Panc1 (cell line): Measurements from ENCODE around the gene E2F8. TPM values are rescaled to one million over a fixed set of nuclear protein-coding genes. Genes with fewer than 3 reads are reported as not detected.

Source experiments
- ATAC-seq: fragments of 200-7000 bp; cut with Tn5 transposase; 2 replicates; pipeline ENCODE4 v1.9.1; 2020; ENCODE audit warnings: mild to moderate bottlenecking, moderate library complexity
- Bru-seq: library from RNA; stranded (reverse); fragments of 400-500 nt; gene quantifications from one replicate; lab custom pipeline; 2021; lab: Mats Ljungman, UMichigan
- BruChase-seq, 2 experiments: library from RNA; stranded (reverse); fragments of 400-500 nt; gene quantifications; one replicate each; lab custom pipeline; 2021; lab: Mats Ljungman, UMichigan
- BruUV-seq: library from RNA; stranded (reverse); fragments of 400-500 nt; replicated peaks from 2 replicates; lab custom pipeline; 2021; lab: Mats Ljungman, UMichigan
- CTCF ChIA-PET: fragments of 300-600 bp; sonication (Branson Sonifier 250); formaldehyde crosslinking; loops from one replicate; lab custom pipeline; 2022; ENCODE audit warnings: antibody characterized with exemption; lab: Charles Lee
- POLR2A ChIA-PET: fragments of 300-600 bp; sonication (Branson Sonifier 250); formaldehyde crosslinking; loops from one replicate; lab custom pipeline; 2022; ENCODE audit warnings: antibody characterized with exemption; lab: Charles Lee
- DNase-seq: peaks from one replicate; pipeline ENCODE4 v3.0.0-alpha.2; 2010; ENCODE audit warnings: low read depth, low spot score
- H3K27ac ChIP-seq: 2 replicates; pipeline ENCODE4 v1.5.1; 2011; ENCODE audit warnings: mild to moderate bottlenecking, low read length, inconsistent platforms
- H3K27me3 ChIP-seq: fragments of 200-500 bp; sonication (Bioruptor generic); 2 replicates; pipeline ENCODE4 v1.6.0; 2014; ENCODE audit warnings: low read length, inconsistent platforms; ENCODE audit not compliant: control insufficient read depth, insufficient read depth
- H3K36me3 ChIP-seq: fragments of 200-500 bp; sonication (Bioruptor generic); 2 replicates; pipeline ENCODE4 v1.5.1; 2014; ENCODE audit warnings: inconsistent platforms, mild to moderate bottlenecking, low read length, moderate library complexity; ENCODE audit not compliant: control insufficient read depth, insufficient read depth
- H3K4me1 ChIP-seq: 2 replicates; pipeline ENCODE4 v1.5.1; 2011; ENCODE audit warnings: inconsistent platforms, mild to moderate bottlenecking, low read length, moderate library complexity; ENCODE audit not compliant: control insufficient read depth, insufficient read depth
- H3K4me3 ChIP-seq, 2 experiments: 2 replicates each; pipeline ENCODE4 v1.5.1; 2011 to 2012; ENCODE audit warnings: low read depth in 2 of 2, low read length in 2 of 2, mild to moderate bottlenecking in 2 of 2, inconsistent platforms in 1 of 2, moderate library complexity in 1 of 2
- H3K9me3 ChIP-seq: fragments of 200-500 bp; sonication (Bioruptor generic); 2 replicates; pipeline ENCODE4 v1.5.1; 2014; ENCODE audit warnings: low read depth, mild to moderate bottlenecking, inconsistent platforms, low read length, moderate library complexity; ENCODE audit not compliant: control insufficient read depth, insufficient read depth
- CTCF ChIP-seq: fragments of 450-650 bp; IDR thresholded peaks from 2 replicates; pipeline ENCODE4 v1.5.1; 2017; ENCODE audit warnings: mild to moderate bottlenecking
- POLR2AphosphoS5 ChIP-seq: IDR thresholded peaks from 2 replicates; pipeline ENCODE4 v1.6.1; 2012; ENCODE audit warnings: mild to moderate bottlenecking, low read depth, low read length, moderate library complexity
- REST ChIP-seq, 2 experiments: IDR thresholded peaks; 2 replicates each; pipeline ENCODE4 v1.6.1; 2011 to 2012; ENCODE audit warnings: low read depth in 2 of 2, control low read depth in 1 of 2, low read length in 1 of 2, mild to moderate bottlenecking in 1 of 2, moderate library complexity in 1 of 2; ENCODE audit not compliant: insufficient read depth in 1 of 2
- SIN3A ChIP-seq: IDR thresholded peaks from 2 replicates; pipeline ENCODE4 v1.6.1; 2012; ENCODE audit warnings: low read depth, mild to moderate bottlenecking, low read length, moderate library complexity, borderline replicate concordance; ENCODE audit not compliant: insufficient read depth
- TCF7L2 ChIP-seq: IDR thresholded peaks from 2 replicates; pipeline ENCODE4 v1.6.1; 2011; ENCODE audit warnings: mild to moderate bottlenecking, low read depth, low read length, inconsistent platforms
- in situ Hi-C: cut with HindIII; loops from 2 replicates; pipeline ENCODE4 v1.10.0; 2016; ENCODE audit warnings: low sequenced_read_pairs, low pct_unique_long_range_greater_than_20kb
- intact Hi-C: fragments of 100-400 bp; cut with micrococcal nuclease; formaldehyde crosslinking; loops from one replicate; pipeline ENCODE4 v1.10.0; 2022; ENCODE audit not compliant: unreplicated experiment
- long read RNA-seq: library from polyadenylated mRNA; unstranded; transcript quantifications from one replicate; pipeline ENCODE4 v2.0.0, GENCODE V29; 2021; ENCODE audit not compliant: unreplicated experiment
- polyA plus RNA-seq: library from polyadenylated mRNA; unstranded; fragments of >200 nt; gene quantifications from one replicate; pipeline ENCODE4 v1.2.1, GENCODE V29; 2012; ENCODE audit warnings: missing spikeins; ENCODE audit not compliant: insufficient read length
- total RNA-seq: library from RNA; stranded (reverse); gene quantifications from one replicate; pipeline ENCODE4 v1.2.1, GENCODE V29; 2021; ENCODE audit not compliant: unreplicated experiment

The E2F8 gene
- 14.2 TPM for total RNA-seq
- polyA plus RNA-seq, result 3.2 TPM
- percentile 81 among the genes with signal in this experiment for Bru-seq, nascent RNA
- percentile 83 among the genes with signal in this experiment for BruChase-seq, experiment 1, labeled RNA remaining after a 2-hour chase
- percentile 61 among the genes with signal in this experiment for BruChase-seq, experiment 2, labeled RNA remaining after a 6-hour chase
- long read RNA-seq, transcript E2F8-201 (13 exons, 3,240 nt), result major isoform, 5 of 15 reads
- long read RNA-seq, partial matches to known transcripts, result 7 of 15 reads
- long read RNA-seq, other reads (novel, unspliced or antisense), result 1 of 15 reads

GRCh38 chr11:19240420-19241259 is at the start of gene E2F8:
E2F8 (minus strand) TSS chr11:19240945; CDS start chr11:19240121, 824 bp downstream.
- intact Hi-C loops (no loop called here), in situ Hi-C loops (no loop called here)
- H3K27ac ChIP-seq, result peak within 1 kb of the TSS; percentile 85
- TSS peak; percentile 91 for BruUV-seq
- TF ChIP-seq SIN3A, result peak; percentile 79; the same call in 1 of the 2 replicates
- peak; percentile 42; the same call in 1 of the 2 replicates for TF ChIP-seq POLR2AphosphoS5
- TF ChIP-seq CTCF, result no peak
- DNase-seq (peak; percentile 74), ATAC-seq (peak; percentile 97)
- H3K4me3 ChIP-seq, result peak within 1 kb of the TSS; percentile 70 to 97
- no peaks in the 10 kb centered on the region for H3K9me3 ChIP-seq
- H3K4me1 ChIP-seq, result peaks cover 17% of the 10 kb centered on the region
- H3K27me3 ChIP-seq, result no peaks in the 10 kb centered on the region
- CTCF ChIA-PET, result no interaction called here
- H3K36me3 ChIP-seq, result peaks cover 11% of the 10 kb centered on the region
- POLR2A ChIA-PET, result interaction anchor here (0.7 kb wide), 1 partner anchor 475 kb away, joined by 3 read pairs; no protein-coding TSS in a partner anchor

GRCh38 chr11:19290356-19290755 is 49.6 kb upstream of the E2F8 start:
- H3K9me3 ChIP-seq, result no peaks in the 10 kb centered on the region
- ATAC-seq, result no peak
- CTCF ChIA-PET, result no interaction called here
- H3K27ac ChIP-seq, result no peak overlapping the region
- 0 out of 2 replicates have a peak, but pooled peaks cover 3% of the 10 kb centered on the region for H3K27me3 ChIP-seq
- no peaks in the 10 kb centered on the region for H3K4me1 ChIP-seq
- POLR2A ChIA-PET, result no interaction called here
- TF ChIP-seq SIN3A (no peak), REST (IDR thresholded peaks at IDR 0.05; ENCODE audit: insufficient read depth in 1 of 2, low read depth in 2 of 2, low read length in 1 of 2) (no peak), POLR2AphosphoS5 (no peak), TCF7L2 (no peak), CTCF (no peak)
- in situ Hi-C loops, result no loop called here
- H3K36me3 ChIP-seq, result no peaks in the 10 kb centered on the region
- intact Hi-C loops, result no loop called here
- no TSS peak for BruUV-seq
- no peak for DNase-seq
- no peak overlapping the region for H3K4me3 ChIP-seq
